GM20000 (cell line): ENCODE data around the gene IQCK.

Source experiments
- DNase-seq: peaks from one replicate; pipeline ENCODE4 v3.0.0; 2012; ENCODE audit warnings: low spot score
- TF ChIP-seq, protein P1 (sequence below): IDR thresholded peaks from 2 replicates; pipeline ENCODE4 v1.5.1; 2012; ENCODE audit warnings: mild to moderate bottlenecking, control low read depth; ENCODE audit errors: extremely low read depth, missing control alignments

The IQCK gene

DNA sequence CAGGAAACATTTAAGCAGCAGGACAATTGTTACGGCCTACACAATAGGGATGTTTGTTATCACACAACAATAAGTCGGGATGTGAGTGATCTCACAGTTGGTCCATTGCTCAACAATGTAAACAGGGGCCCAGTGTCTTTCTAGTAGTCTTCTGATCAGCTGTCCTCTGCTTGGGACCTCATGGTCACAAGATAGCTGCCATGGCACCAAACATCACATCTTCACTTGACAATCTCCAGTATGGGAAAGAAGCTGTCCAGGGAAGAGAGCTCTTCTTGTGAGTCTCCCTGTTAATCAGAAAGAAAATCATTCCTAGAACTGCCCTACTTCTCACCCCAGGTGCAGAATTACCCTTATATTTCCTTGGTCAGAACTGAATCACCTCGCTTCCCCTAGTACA is 172.8 kb downstream of the IQCK start:
- TF ChIP-seq, protein P1, sequence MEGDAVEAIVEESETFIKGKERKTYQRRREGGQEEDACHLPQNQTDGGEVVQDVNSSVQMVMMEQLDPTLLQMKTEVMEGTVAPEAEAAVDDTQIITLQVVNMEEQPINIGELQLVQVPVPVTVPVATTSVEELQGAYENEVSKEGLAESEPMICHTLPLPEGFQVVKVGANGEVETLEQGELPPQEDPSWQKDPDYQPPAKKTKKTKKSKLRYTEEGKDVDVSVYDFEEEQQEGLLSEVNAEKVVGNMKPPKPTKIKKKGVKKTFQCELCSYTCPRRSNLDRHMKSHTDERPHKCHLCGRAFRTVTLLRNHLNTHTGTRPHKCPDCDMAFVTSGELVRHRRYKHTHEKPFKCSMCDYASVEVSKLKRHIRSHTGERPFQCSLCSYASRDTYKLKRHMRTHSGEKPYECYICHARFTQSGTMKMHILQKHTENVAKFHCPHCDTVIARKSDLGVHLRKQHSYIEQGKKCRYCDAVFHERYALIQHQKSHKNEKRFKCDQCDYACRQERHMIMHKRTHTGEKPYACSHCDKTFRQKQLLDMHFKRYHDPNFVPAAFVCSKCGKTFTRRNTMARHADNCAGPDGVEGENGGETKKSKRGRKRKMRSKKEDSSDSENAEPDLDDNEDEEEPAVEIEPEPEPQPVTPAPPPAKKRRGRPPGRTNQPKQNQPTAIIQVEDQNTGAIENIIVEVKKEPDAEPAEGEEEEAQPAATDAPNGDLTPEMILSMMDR = no peak
- no peak for DNase-seq

DNA sequence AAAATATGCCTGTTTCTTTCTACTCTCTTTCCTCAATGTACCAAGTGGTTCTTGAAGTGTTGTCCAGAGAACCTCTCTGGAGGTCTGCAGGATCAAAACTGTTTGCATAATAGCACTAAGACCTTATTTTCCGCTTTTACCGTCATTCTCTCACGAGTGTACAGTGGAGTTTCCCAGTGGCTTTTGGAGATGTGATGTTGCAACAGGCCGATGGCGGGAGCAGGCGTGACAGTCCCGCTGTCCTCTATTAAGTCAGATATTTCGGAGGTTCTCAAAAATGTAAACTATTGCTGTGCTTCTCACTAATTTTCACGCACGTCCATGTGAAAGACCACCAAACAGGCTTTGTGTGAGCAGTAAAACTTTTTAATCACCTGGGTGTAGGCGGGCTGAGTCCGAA is 174.8 kb downstream of the IQCK start:
- DNase-seq = no peak
- TF ChIP-seq, protein P1 = no peak

DNA sequence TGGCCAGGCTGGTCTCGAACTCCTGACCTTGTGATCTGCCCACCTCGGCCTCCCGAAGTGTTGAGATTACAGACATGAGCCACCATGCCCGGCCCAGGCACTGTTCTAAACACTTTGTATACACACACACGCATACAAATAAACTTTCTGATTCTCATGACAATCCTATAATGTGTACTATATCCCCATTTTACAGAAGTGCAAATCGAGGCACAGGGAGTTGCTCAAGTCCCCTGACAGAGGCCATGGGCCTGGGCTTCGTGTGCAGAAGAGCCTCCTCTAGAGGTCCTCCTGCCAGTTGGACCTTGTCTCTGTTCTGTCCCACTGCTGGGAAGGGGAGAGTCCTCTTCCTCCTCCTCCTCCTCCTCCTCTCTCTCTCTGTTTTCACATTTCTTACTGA is 176.5 kb downstream of the IQCK start:
- TF ChIP-seq, protein P1 = no peak
- DNase-seq = no peak

DNA sequence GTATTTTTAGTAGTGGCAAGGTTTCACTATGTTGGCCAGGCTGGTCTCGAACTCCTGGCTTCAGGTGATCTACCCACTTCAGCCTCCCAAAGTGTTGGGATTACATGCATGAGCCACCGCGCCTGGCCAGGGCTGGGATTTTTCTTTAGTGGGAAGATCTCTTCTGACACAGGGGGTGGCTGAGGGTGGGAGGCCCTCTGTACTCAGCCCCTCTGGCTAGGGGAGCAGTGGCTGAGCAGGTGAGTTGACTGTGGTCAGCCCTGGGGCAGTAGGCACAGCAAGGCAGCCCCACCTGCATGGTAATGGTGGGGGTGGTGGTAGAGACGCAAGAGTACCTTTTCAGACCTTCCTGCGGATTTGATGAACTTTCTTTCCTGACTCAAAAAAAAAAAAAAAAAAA is 178.9 kb downstream of the IQCK start:
- DNase-seq = no peak
- TF ChIP-seq, protein P1 = no peak

DNA sequence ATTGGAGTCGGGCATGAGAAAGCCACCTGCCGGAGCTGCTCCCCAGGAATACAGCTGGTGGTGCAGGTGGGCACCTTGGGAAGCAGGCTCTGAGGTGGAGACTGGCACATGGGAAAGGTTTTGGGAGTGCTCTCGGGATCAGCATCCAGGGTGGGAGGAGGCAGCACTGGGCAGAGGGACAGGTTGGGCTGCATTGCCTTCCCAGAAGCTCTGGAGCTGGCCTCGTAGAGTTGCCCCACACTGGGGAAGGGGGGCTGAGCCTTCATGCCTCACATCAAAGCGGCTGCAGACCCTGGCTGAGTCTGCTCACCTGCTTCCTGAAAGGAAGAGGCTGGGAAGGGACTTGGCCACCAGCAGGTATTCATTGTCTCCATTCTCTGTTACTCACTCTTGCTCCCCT is 180.1 kb downstream of the IQCK start:
- DNase-seq = no peak
- TF ChIP-seq, protein P1 = no peak

DNA sequence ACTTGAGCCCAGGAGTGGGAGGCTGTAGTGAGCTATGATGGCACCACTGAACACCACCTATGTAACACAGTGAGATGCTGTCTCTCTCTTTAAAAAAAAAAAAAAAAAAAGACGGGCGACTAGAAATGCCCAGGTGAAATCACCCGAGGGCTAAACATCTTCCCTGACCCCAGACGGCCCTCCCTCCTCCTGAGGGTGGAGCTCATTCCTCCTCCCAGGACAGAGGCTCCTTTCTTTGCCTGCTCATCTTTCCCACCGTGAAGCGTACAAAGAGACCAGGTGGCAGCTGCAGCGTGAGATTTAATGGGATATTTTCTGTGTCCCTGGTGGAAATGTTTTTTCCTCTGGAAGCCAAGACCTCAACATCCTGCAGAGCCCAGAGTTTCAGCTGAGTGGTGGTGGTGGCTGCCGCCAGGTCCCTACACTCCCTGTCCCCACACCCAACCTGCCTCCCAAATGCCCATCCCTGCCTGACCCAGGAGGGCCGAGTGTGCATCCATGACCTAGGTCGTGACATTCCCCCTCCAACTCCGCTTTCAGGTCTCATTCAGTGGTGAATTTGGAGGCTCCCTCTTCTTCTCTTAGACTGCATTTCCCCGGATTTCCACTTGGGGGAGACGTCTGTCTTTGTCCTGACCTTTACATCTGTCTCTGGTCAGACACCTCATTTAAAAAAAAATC is 181.0 kb downstream of the IQCK start:
- TF ChIP-seq, protein P1 = peak; percentile 49
- DNase-seq = peak; percentile 61

DNA sequence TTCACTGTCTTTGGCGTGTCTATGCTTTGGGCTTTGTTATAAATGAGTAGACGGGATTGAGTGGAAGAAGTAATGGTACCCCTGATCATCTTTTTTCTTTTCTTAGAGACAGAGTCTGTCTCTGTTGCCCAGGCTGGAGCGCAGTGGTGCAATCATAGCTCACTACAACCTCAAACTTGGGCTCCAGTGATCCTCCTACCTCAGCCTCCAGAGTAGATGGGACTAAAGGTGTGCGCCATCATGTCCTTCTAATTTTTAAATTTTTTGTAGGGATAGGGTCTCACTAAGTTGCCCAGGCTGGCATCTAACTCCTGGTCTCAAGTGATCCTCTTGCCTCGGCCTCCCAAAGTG is 181.5 kb downstream of the IQCK start:
- DNase-seq = no peak
- TF ChIP-seq, protein P1 = no peak
